ENCODE measurements around the gene ASCL4.
"Not testable (repeated sequence)": the region's sequence is repeated elsewhere in the genome, so short reads cannot be mapped to it uniquely, and the experiment has no call there.

ASCL4 gene, protein sequence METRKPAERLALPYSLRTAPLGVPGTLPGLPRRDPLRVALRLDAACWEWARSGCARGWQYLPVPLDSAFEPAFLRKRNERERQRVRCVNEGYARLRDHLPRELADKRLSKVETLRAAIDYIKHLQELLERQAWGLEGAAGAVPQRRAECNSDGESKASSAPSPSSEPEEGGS

GRCh38 chr12:107774349-107775029, at the start of gene ASCL4:
ASCL4 (plus strand) TSS chr12:107774704; CDS start chr12:107775219, 515 bp downstream.
- DNase-seq: no peak

DNA sequence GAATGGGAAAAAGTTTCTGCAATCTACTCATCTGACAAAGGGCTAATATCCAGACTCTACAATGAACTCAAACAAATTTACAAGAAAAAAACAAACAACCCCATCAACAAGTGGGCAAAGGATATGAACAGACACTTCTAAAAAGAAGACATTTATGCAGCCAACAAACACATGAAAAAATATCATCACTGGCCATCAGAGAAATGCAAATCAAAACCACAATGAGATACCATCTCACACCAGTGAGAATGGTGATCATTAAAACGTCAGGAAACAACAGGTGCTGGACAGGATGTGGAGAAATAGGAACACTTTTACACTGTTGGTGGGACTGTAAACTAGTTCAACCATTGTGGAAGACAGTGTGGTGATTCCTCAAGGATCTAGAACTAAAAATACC, 47.2 kb upstream of the ASCL4 start:
- DNase-seq: not testable (repeated sequence)

DNA sequence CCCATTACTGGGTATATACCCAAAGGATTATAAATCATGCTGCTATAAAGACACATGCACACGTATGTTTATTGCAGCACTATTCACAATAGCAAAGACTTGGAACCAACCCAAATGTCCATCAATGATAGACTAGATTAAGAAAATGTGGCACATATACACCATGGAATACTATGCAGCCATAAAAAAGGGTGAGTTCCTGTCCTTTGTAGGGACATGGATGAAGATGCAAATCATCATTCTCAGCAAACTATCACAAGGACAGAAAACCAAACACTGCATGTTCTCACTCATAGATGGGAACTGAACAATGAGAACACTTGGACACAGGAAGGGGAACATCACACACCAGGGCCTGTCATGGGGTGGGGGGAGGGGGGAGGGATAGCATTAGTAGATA, 46.8 kb upstream of the ASCL4 start:
- DNase-seq: not testable (repeated sequence)

GRCh38 chr12:107730618-107731341, 43.7 kb upstream of the ASCL4 start:
- no peak for DNase-seq

GRCh38 chr12:107731366-107731765, 43.1 kb upstream of the ASCL4 start:
- peak; percentile 11 for DNase-seq

GRCh38 chr12:107732365-107732764, 42.1 kb upstream of the ASCL4 start:
- DNase-seq: no peak

- no peak for DNase-seq
These were observed 40.4 kb upstream of the ASCL4 start for GRCh38 chr12:107734139-107734538.

GRCh38 chr12:107735763-107736162, 38.7 kb upstream of the ASCL4 start:
- DNase-seq: no peak

- no peak for DNase-seq
These were observed 37.6 kb upstream of the ASCL4 start for GRCh38 chr12:107736914-107737313.

DNA sequence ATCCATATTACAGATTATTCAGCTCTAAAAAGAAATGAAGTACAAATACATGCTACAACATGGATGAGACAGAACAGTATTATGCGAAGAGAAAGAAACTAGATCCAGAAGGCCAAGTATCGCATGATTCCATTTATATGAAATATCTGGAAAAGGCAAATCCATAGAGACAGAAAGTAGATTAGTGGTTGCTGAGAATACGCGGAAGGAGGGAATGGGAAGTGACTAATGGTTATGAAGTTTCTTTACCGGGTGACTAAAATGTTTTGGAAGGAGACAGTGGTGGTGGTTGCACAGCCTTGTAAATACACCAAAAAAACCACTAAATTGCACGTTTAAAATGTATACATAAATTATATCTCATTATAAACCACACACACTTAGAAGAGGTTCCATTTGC, 26.0 kb upstream of the ASCL4 start:
- DNase-seq: peak; percentile 28

- peak; percentile 24 for DNase-seq
These were observed 25.4 kb upstream of the ASCL4 start for GRCh38 chr12:107749083-107749482.

- peak; percentile 81 for DNase-seq
These were observed 15.1 kb upstream of the ASCL4 start for GRCh38 chr12:107759410-107759809.

DNA sequence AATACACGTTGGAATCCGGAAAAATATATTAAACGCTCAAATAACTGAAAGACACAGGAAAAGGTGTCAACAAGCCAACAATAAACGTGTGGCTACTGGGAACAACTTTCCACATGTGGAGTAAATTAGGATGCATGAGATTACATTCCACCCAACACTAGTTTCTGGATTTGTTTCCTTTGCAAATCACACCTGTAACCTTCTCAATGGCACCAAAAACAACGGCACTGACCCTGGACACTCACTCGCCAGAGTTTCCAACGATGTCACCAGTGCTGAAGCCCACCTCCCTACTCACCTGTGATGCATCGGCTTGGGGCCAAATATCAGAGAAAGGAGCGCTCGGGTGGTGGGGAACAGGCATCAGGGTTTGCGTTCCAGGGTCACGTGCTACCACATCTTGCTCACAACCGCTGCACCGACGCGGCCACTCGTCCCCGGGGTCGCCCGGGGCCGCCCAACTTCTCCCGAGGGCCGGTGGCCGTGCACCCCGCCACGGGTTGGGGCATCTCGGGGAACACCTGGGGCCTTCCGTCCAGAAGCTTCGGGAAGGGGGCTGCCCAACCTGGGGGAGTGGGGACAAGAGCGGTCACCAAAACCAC, 14.2 kb upstream of the ASCL4 start:
- DNase-seq: peak; percentile 20

GRCh38 chr12:107760809-107761501, 13.5 kb upstream of the ASCL4 start, which contains the start of gene PRDM4:
PRDM4 (minus strand) TSS chr12:107761137; CDS start chr12:107760515, 622 bp downstream.
- DNase-seq: peak; percentile 93

GRCh38 chr12:107761502-107761904, 13.0 kb upstream of the ASCL4 start:
- DNase-seq: no peak

- DNase-seq: no peak
These were observed 11.6 kb upstream of the ASCL4 start for GRCh38 chr12:107762874-107763273.

GRCh38 chr12:107764626-107765025, 9.9 kb upstream of the ASCL4 start:
- DNase-seq: no peak

DNA sequence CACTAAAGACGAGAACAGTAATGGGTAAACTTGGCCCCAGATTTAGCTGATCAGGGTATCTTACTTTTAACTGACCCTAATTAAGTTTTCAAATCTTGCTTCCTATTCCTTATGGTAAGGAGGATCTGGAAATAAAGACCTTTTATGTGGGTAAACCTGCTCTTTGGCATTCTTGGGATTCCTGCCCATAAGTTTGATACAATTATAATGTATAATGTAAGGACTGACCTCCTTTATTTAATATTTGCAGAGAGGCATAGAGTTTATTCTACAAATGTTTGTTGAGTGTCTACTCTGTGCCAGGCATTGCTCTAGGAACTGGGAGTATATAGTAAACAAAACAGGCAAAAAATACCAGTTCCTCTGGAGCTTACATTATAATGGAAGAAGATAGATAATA, 9.2 kb upstream of the ASCL4 start:
- DNase-seq: no peak

GRCh38 chr12:107767466-107767865, 7.0 kb upstream of the ASCL4 start:
- DNase-seq: no peak

DNA sequence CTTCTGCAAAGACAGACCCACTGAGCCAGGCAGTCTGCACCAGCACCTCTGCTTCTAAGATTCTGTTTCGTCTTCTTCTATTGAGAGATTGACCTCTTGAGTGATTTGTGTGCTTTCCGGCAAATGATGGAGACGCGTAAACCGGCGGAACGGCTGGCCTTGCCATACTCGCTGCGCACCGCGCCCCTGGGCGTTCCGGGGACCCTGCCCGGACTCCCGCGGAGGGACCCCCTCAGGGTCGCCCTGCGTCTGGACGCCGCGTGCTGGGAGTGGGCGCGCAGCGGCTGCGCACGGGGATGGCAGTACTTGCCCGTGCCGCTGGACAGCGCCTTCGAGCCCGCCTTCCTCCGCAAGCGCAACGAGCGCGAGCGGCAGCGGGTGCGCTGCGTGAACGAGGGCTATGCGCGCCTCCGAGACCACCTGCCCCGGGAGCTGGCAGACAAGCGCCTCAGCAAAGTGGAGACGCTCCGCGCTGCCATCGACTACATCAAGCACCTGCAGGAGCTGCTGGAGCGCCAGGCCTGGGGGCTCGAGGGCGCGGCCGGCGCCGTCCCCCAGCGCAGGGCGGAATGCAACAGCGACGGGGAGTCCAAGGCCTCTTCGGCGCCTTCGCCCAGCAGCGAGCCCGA, 703 bp downstream of the ASCL4 start:
- DNase-seq: no peak

GRCh38 chr12:107776171-107776570, 1.7 kb downstream of the ASCL4 start:
- no peak for DNase-seq

DNA sequence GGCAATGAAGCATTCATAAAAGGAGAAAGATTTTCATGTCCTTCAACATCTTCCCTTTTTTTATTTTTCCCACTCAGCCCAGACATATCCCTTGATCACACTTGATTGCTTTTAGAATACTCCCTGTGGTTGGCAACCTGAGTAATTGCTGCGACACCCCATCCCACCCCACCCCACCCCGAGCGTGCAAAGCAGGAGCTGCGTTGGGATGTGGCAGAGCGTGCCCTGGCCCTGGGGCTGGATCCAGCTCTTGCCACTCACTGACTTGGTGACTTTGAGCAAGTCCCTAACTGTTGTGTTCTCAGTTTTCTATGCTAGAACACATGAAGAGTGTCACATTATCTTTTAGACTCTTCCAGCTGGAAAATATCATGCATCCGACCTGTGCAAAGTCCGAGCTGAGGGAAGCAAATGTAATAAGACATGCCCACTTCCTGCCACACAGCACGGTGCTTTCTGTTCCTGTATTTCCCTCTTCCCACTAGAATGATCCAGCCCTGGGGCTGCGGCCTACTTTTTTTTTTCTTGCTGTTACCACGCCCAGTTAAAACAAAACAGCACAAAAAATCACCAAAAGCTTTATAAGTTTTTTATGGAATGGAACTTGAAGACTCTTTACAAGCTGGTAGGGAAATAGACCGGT, 4.0 kb downstream of the ASCL4 start:
- no peak for DNase-seq

All from kidney glomerular epithelial cell (primary cell).